Mesenchymal stem cell (in vitro differentiated cells and primary cell): ENCODE results near the gene IFFO2.

Experiments used
- DNase-seq: peaks from one replicate; pipeline ENCODE4 v3.0.0-alpha.2; 2013
- H2AFZ ChIP-seq: one replicate; pipeline ENCODE4 v1.6.1; 2013; ENCODE audit warnings: low read depth, mild to moderate bottlenecking, control low read depth, inconsistent platforms, low read length, moderate library complexity
- H2AK5ac ChIP-seq: 2 replicates; pipeline ENCODE4 v1.6.1; 2013; ENCODE audit warnings: low read length, moderate library complexity, mild to moderate bottlenecking, inconsistent platforms; ENCODE audit not compliant: severe bottlenecking
- H2BK120ac ChIP-seq: one replicate; pipeline ENCODE4 v1.6.1; 2013; ENCODE audit warnings: low read depth, mild to moderate bottlenecking, inconsistent platforms, low read length, moderate library complexity
- H2BK12ac ChIP-seq, 2 experiments: one replicate each; pipeline ENCODE4 v1.6.1; 2013; ENCODE audit warnings: inconsistent platforms in 2 of 2, low read length in 2 of 2, mild to moderate bottlenecking in 2 of 2, moderate library complexity in 2 of 2, control low read depth in 1 of 2
- H2BK15ac ChIP-seq: one replicate; pipeline ENCODE4 v1.6.1; 2013; ENCODE audit warnings: mild to moderate bottlenecking, low read depth, inconsistent platforms; ENCODE audit not compliant: poor library complexity, severe bottlenecking
- H2BK5ac ChIP-seq: 2 replicates; pipeline ENCODE4 v1.6.1; 2013; ENCODE audit warnings: low read depth, mild to moderate bottlenecking, low read length, control low read depth, inconsistent platforms; ENCODE audit not compliant: poor library complexity, severe bottlenecking
- H3K14ac ChIP-seq, 2 experiments: one replicate each; pipeline ENCODE4 v1.6.1; 2013; ENCODE audit warnings: inconsistent platforms in 2 of 2, low read length in 2 of 2, control low read depth in 1 of 2, mild to moderate bottlenecking in 1 of 2, moderate library complexity in 1 of 2
- H3K18ac ChIP-seq, 2 experiments: one replicate each; pipeline ENCODE4 v1.6.1; 2013; ENCODE audit warnings: inconsistent platforms in 2 of 2, low read length in 2 of 2, control low read depth in 1 of 2, low read depth in 1 of 2, mild to moderate bottlenecking in 1 of 2
- H3K23ac ChIP-seq, 2 experiments: one replicate each; pipeline ENCODE4 v1.6.1; 2013; ENCODE audit warnings: inconsistent platforms in 2 of 2, low read length in 2 of 2, mild to moderate bottlenecking in 2 of 2, moderate library complexity in 2 of 2, control low read depth in 1 of 2
- H3K27ac ChIP-seq: 2 replicates; pipeline ENCODE4 v1.5.1; 2013; ENCODE audit warnings: mild to moderate bottlenecking, moderate library complexity, low read length, control low read depth, inconsistent platforms; ENCODE audit not compliant: poor library complexity, severe bottlenecking
- H3K27me3 ChIP-seq, 2 experiments: 2 replicates each; pipeline versions ENCODE4 v1.6.1 to v1.7.0; 2013; ENCODE audit warnings: low read length in 2 of 2, mild to moderate bottlenecking in 2 of 2, moderate library complexity in 2 of 2, control low read depth in 1 of 2, inconsistent platforms in 1 of 2; ENCODE audit not compliant: control insufficient read depth in 1 of 2, insufficient read depth in 1 of 2
- H3K36me3 ChIP-seq, 2 experiments: 2 replicates each; pipeline versions ENCODE4 v1.6.1 to v1.7.0; 2013; ENCODE audit warnings: low read length in 2 of 2, control low read depth in 1 of 2, inconsistent platforms in 1 of 2, low read depth in 1 of 2, mild to moderate bottlenecking in 1 of 2; ENCODE audit not compliant: insufficient read depth in 2 of 2, control insufficient read depth in 1 of 2
- H3K4ac ChIP-seq, 2 experiments: one replicate each; pipeline ENCODE4 v1.6.1; 2013; ENCODE audit warnings: inconsistent platforms in 2 of 2, low read length in 2 of 2, mild to moderate bottlenecking in 2 of 2, moderate library complexity in 2 of 2, control low read depth in 1 of 2, low read depth in 1 of 2
- H3K4me1 ChIP-seq: 2 replicates; pipeline ENCODE4 v1.6.1; 2013; ENCODE audit warnings: low read depth, low read length, control low read depth; ENCODE audit not compliant: control insufficient read depth, insufficient read depth
- H3K4me2 ChIP-seq: 2 replicates; pipeline ENCODE4 v1.6.1; 2013; ENCODE audit warnings: low read length, mild to moderate bottlenecking, inconsistent platforms; ENCODE audit not compliant: poor library complexity, severe bottlenecking
- H3K4me3 ChIP-seq, 2 experiments: 2 replicates each; pipeline versions ENCODE4 v1.5.1 to v1.7.0; 2013; ENCODE audit warnings: low read length in 2 of 2, mild to moderate bottlenecking in 2 of 2, control low read depth in 1 of 2, low read depth in 1 of 2; ENCODE audit not compliant: insufficient read depth in 1 of 2
- H3K79me1 ChIP-seq: replicated peaks from 2 replicates; pipeline ENCODE4 v1.6.1; 2013; ENCODE audit warnings: mild to moderate bottlenecking, control low read depth, low read length, inconsistent platforms; ENCODE audit not compliant: poor library complexity, severe bottlenecking
- H3K9ac ChIP-seq: 2 replicates; pipeline ENCODE4 v1.7.0; 2013; ENCODE audit warnings: mild to moderate bottlenecking, low read length, moderate library complexity
- H3K9me3 ChIP-seq: 2 replicates; pipeline ENCODE4 v1.7.0; 2013; ENCODE audit warnings: mild to moderate bottlenecking, low read length; ENCODE audit not compliant: control insufficient read depth
- H4K8ac ChIP-seq: one replicate; pipeline ENCODE4 v1.6.1; 2013; ENCODE audit warnings: inconsistent platforms, mild to moderate bottlenecking, low read length, moderate library complexity
- H4K91ac ChIP-seq: one replicate; pipeline ENCODE4 v1.6.1; 2013; ENCODE audit warnings: mild to moderate bottlenecking, low read length, inconsistent platforms
- WGBS: methylation state at CpG from one replicate; pipeline ENCODE4 v1.1.7; 2013; ENCODE audit warnings: mixed read lengths; 5-methylcytosine and 5-hydroxymethylcytosine counted together

The IFFO2 gene

DNA sequence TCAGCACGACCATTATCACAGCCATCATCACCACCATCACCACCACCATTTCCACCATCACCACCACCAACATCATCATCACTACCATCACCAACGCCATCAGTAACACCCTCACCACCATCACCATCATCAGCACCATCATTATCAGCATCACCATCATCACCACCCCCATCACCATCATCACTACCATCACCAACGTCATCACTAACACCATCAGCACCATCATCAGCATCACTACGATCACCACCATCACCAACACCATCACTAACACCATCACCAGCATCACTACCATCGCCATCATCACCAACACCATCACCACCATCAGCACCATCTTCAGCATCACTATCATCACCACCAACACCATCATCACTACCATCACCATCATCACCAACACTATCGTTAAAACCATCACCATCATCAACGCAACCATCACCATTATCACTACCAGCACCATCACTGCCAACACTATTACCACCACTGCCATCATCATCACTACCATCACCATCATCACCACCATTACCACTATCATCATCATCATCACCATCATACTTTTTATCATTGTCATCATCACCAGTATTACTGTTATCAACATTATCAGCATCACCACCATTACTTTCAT is 98.3 kb downstream of the IFFO2 start:
- Histone ChIP-seq H3K36me3 (no peaks in the 10 kb centered on the region), H3K4ac (no peak overlapping the region), H3K27me3 (peaks cover 10 to 31% of the 10 kb centered on the region in 2 experiments), H2BK12ac (no peak overlapping the region), H3K18ac (no peak overlapping the region), H3K14ac (no peak overlapping the region), H3K23ac (no peak overlapping the region), H3K4me3 (no peak overlapping the region), H3K79me1 (no peaks in the 10 kb centered on the region), H4K8ac (no peak overlapping the region), H3K9me3 (no peaks in the 10 kb centered on the region), H4K91ac (no peak overlapping the region), H2BK120ac (no peak overlapping the region), H3K4me2 (no peak overlapping the region), H2BK15ac (no peak overlapping the region), H3K4me1 (no peaks in the 10 kb centered on the region), H3K27ac (no peak overlapping the region), H2BK5ac (no peak overlapping the region), H3K9ac (no peak overlapping the region), H2AK5ac (no peak overlapping the region), H2AFZ (no peak overlapping the region)
- WGBS, result 82% methylated on average over 7 of the region's 7 CpGs
- no peak for DNase-seq

DNA sequence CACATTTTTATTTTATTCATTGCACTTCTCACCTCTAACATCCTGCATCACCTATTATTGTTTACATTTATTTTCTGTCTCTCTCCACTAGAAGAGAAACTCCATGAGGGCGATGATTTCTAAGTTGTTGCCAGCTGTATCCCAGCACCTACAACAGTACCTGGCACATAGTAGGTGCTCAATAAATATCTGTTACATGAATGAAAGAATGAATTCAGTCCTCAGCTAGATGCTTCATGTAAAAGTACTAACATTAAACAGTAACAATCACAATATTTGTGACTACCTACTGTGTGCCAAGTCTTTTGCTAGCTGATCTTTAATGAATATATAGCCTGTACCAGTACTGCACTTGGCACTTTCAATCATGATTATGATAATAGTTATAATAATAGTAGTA is 100.0 kb downstream of the IFFO2 start:
- Histone ChIP-seq H3K4me2 (no peak overlapping the region), H4K91ac (no peak overlapping the region), H2BK12ac (no peak overlapping the region), H3K27me3 (peaks cover 5 to 44% of the 10 kb centered on the region in 2 experiments), H3K18ac (no peak overlapping the region), H3K14ac (no peak overlapping the region), H2AK5ac (no peak overlapping the region), H2AFZ (no peak overlapping the region), H3K23ac (no peak overlapping the region), H3K27ac (no peak overlapping the region), H2BK5ac (no peak overlapping the region), H2BK15ac (no peak overlapping the region), H3K4me1 (peaks cover 1% of the 10 kb centered on the region), H3K4me3 (no peak overlapping the region), H3K9me3 (no peaks in the 10 kb centered on the region), H3K79me1 (no peaks in the 10 kb centered on the region), H3K36me3 (no peaks in the 10 kb centered on the region), H3K9ac (no peak overlapping the region), H4K8ac (no peak overlapping the region), H3K4ac (no peak overlapping the region), H2BK120ac (no peak overlapping the region)
- 100% methylated on average over 1 of the region's 1 CpG for WGBS
- no peak for DNase-seq

DNA sequence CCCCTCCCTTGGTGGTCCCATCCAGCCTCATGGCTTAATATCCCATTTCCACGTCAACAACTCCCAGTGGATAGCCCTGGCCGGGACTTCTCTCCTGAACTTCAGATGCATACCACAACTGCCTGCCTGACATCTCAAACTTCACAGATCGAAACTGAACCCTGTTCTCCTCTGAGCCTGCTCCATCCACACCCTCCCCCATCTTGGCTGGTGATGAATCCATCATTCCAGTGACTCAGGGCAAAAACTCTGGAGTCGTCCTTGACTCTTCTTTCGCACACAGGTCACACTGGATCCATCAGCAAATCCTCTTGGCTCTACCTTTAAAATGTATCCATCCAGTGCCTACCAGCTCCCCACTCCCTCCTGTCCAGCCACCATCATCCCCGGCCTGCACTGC is 100.9 kb downstream of the IFFO2 start:
- Histone ChIP-seq H3K23ac (no peak overlapping the region), H4K8ac (no peak overlapping the region), H3K14ac (no peak overlapping the region), H3K27me3 (peaks cover 3 to 44% of the 10 kb centered on the region in 2 experiments), H3K9ac (no peak overlapping the region), H2BK12ac (no peak overlapping the region), H3K27ac (no peak overlapping the region), H3K4ac (no peak overlapping the region), H3K36me3 (no peaks in the 10 kb centered on the region), H2BK120ac (no peak overlapping the region), H4K91ac (no peak overlapping the region), H3K4me2 (no peak overlapping the region), H2AFZ (no peak overlapping the region), H3K4me1 (peaks cover 1% of the 10 kb centered on the region), H2AK5ac (no peak overlapping the region), H2BK15ac (no peak overlapping the region), H3K9me3 (no peaks in the 10 kb centered on the region), H3K79me1 (no peaks in the 10 kb centered on the region), H3K18ac (no peak overlapping the region), H2BK5ac (no peak overlapping the region), H3K4me3 (no peak overlapping the region)
- no peak for DNase-seq
- WGBS, result 68% methylated on average over 6 of the region's 6 CpGs

DNA sequence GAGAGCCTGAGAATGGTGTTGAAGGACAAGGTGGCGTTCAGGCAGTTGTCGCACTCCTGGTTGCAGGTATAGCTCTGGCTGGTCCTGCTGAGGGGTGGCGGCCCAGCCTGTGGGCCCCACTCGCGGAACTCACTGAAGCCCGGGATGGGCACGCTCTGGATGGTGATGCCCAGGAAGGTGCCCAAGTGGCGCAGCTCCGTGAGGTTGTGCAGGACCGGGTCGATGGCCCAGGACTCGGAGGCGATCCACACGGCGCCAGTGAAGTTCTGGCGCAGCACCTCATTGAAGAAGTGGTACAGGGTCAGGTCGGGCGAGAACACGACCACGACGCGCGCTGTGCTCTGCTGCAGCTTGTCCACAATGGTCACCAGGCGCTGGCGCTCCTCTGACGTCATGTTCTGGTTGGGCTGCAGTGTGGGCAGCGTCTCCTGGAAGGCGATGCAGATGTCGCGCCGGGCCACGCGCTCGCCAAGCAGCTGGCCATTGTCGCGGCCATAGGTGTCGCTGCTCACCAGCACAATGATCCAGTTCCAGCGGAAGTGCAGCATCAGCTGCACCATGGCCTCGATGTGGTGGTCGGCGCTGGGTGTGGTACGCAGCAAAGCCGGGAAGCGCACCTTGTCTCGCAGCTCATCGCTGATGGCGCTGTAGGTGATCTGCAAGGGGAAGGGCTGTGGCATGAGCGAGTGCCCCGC is 102.0 kb downstream of the IFFO2 start:
- no peak overlapping the region for H4K8ac ChIP-seq
- DNase-seq, result no peak
- H3K4me1 ChIP-seq, result peaks cover 1% of the 10 kb centered on the region
- no peak overlapping the region for H3K4me3 ChIP-seq
- H4K91ac ChIP-seq, result no peak overlapping the region
- no peak overlapping the region for H3K4me2 ChIP-seq
- H2AFZ ChIP-seq, result no peak overlapping the region
- H3K9me3 ChIP-seq, result no peaks in the 10 kb centered on the region
- WGBS, result 93% methylated on average over 49 of the region's 49 CpGs
- H3K79me1 ChIP-seq, result no peaks in the 10 kb centered on the region
- no peak overlapping the region for H2AK5ac ChIP-seq
- H3K23ac ChIP-seq, result no peak overlapping the region
- no peaks in the 10 kb centered on the region for H3K36me3 ChIP-seq
- no peak overlapping the region for H2BK5ac ChIP-seq
- H3K9ac ChIP-seq, result no peak overlapping the region
- no peak overlapping the region for H2BK15ac ChIP-seq
- no peak overlapping the region for H3K14ac ChIP-seq
- no peak overlapping the region for H3K27ac ChIP-seq
- H2BK120ac ChIP-seq, result no peak overlapping the region
- no peak overlapping the region for H3K4ac ChIP-seq
- H3K27me3 ChIP-seq, result peaks cover 3 to 52% of the 10 kb centered on the region in 2 experiments
- H3K18ac ChIP-seq, result no peak overlapping the region
- H2BK12ac ChIP-seq, result no peak overlapping the region
